GM19468 (cell line): Measurements from ENCODE around the gene NRCAM.

Experiments
- ATAC-seq: cut with Tn5 transposase; IDR thresholded peaks from one replicate; pipeline ENCODE4 v1.9.1; 2021; ENCODE audit warnings: mild to moderate bottlenecking, moderate library complexity, moderate number of reproducible peaks; ENCODE audit not compliant: unreplicated experiment; ENCODE audit errors: extremely low read depth

NRCAM gene

GRCh38 chr7:108232076-108232475 is 224.2 kb downstream of the NRCAM start:
- ATAC-seq, result no peak

GRCh38 chr7:108231221-108231620 is 225.0 kb downstream of the NRCAM start:
- no peak for ATAC-seq

- no peak for ATAC-seq
Observed at GRCh38 chr7:108227366-108227765, 228.9 kb downstream of the NRCAM start.

- no peak for ATAC-seq
Observed at GRCh38 chr7:108226816-108227299, 229.4 kb downstream of the NRCAM start.

- no peak for ATAC-seq
Observed at GRCh38 chr7:108225531-108226181, 230.6 kb downstream of the NRCAM start.

- no peak for ATAC-seq
Observed at GRCh38 chr7:108224387-108224786, 231.8 kb downstream of the NRCAM start.

GRCh38 chr7:108222236-108222892 is 233.9 kb downstream of the NRCAM start:
- ATAC-seq, result no peak

GRCh38 chr7:108211382-108212201 is 244.6 kb downstream of the NRCAM start:
- ATAC-seq, result no peak

GRCh38 chr7:108210796-108211195 is 245.4 kb downstream of the NRCAM start:
- no peak for ATAC-seq

- no peak for ATAC-seq
Observed at GRCh38 chr7:108205311-108205710, 250.9 kb downstream of the NRCAM start.

GRCh38 chr7:108204281-108204796 is 251.9 kb downstream of the NRCAM start:
- ATAC-seq, result no peak

GRCh38 chr7:108203537-108203936 is 252.7 kb downstream of the NRCAM start:
- peak; percentile 91 for ATAC-seq

GRCh38 chr7:108202743-108203142 is 253.5 kb downstream of the NRCAM start:
- no peak for ATAC-seq

GRCh38 chr7:108201766-108202165 is 254.5 kb downstream of the NRCAM start:
- ATAC-seq, result no peak

GRCh38 chr7:108200326-108200725 is 255.9 kb downstream of the NRCAM start:
- no peak for ATAC-seq

- ATAC-seq, result no peak
Observed at GRCh38 chr7:108197371-108198091, 258.7 kb downstream of the NRCAM start.

- ATAC-seq, result no peak
Observed at GRCh38 chr7:108196004-108196403, 260.2 kb downstream of the NRCAM start.

GRCh38 chr7:108193594-108194498 is 262.4 kb downstream of the NRCAM start:
- no peak for ATAC-seq

GRCh38 chr7:108190891-108191290 is 265.3 kb downstream of the NRCAM start:
- no peak for ATAC-seq
